ENCODE results near the gene SYNRG.
A peak's percentile ranks its signal among the peaks of the same experiment; 100 is the strongest.
"Not testable (repeated sequence)": the region's sequence is repeated elsewhere in the genome, so short reads cannot be mapped to it uniquely, and the experiment has no call there.

The SYNRG gene

DNA sequence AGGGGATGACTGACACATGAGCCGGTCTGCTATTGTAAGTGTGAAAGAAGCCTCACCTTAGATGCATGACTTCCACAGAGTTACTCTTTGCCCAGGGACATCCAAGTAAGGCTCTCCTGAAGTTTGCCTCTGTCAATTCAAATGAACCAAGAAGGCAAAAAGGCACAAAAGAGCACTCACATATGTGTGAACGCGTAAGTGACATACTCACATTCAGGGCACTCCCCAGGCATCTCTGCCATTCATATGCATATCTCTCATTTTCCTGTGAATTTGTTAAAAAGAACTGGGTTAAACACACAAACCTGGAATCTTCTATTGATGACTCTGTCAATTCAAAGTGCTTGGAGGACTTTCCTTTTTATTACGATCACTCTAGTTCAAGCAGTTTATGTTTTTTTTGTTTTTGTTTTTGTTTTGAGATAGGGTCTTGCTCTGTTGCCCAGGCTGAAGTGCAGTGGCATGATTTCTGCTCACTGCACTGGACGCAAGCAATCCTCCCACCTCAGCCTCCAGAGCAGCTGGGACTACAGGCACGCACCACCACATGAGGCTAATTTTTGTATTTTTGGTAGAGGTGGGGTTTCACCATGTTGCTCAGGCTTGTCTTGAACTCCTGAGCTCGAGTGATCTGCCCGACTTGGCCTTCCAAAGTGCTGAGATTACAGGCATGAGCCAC, 70.1 kb downstream of the SYNRG start:
- DNase-seq (ENCODE audit: low spot score): no peak

DNA sequence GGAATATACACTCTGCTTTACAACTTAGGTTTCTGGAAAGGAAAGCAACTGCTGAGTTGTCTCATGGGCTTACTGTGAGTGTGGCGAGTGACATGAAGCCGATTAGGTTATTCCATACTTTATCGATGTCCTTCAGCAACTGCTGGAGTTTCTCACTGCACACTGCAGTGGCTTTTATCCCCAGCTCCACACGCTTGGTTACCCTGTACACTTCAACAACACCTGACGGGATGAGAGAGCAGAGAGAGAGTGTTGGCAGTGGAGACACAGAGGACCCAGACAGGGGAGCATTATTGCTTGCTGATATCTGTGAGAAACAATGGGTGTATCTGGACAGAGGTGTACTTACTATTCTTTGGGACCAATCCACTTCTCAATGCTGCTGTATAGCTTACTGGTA, 73.3 kb downstream of the SYNRG start:
- no peak for DNase-seq (ENCODE audit: low spot score)

DNA sequence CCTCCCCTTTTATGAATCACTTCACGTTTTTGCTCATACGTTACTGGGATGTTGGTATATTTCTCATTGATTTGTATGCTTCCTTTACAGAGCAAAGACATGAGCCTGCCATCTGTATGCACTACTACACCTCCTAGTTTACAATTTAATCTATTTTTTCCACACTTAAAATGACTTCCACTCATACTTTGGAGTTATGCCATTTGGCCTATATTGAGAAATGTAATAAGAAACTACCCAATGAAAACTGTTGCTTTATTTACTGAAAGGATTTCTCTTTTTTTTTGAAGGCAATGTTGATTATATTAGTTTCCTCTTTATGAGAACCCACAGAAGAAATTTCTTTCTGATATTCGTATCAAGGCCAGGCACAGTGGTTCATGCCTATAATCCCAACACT, 76.5 kb downstream of the SYNRG start:
- DNase-seq (ENCODE audit: low spot score): no peak

DNA sequence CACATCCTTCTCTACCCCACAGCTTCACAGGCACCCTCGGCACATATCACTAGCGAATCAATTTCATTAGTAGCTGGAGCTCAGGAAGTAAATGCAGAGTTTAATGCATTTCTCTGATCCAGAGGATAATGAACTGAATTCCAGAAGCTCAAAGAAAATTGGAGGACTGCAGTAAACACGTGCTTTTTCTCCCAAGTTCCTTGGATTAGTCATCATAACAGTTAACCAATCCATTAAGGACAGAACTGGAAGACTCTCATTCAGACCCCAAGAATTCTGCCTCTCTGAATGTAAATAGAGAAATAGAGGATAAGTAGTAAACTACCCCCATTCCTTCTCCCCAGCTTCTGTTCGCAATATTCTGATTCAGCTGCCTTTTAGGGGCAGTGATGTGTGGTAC, 78.8 kb downstream of the SYNRG start:
- DNase-seq (ENCODE audit: low spot score): no peak

DNA sequence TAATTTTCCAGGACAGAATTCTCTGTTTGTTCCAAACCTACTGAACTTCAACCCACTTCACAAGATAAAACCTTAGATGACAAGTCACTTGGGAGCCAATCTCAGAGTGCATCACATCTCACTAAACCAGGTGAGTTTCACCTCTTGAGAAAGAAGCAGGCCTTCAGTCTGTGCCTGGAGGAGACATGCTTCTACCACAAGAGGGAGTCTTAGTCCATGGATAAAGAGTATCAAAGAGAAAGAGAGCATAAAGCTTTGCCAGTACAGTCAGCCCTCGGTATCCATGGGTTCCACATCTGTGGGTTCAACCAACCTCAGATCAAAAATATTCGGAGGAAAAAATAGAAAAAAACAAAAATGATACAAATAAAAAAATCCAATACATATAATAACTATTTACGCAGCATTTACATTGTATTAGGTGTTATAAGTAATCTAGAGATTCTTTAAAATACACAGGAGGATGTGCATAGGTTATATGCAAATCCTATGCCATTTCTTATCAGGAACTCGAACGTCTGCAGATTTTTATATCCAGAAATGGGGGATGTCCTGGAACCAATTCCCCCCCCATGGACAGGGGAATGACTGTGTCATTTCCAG, 81.9 kb downstream of the SYNRG start:
- DNase-seq (ENCODE audit: low spot score): peak; percentile 24

DNA sequence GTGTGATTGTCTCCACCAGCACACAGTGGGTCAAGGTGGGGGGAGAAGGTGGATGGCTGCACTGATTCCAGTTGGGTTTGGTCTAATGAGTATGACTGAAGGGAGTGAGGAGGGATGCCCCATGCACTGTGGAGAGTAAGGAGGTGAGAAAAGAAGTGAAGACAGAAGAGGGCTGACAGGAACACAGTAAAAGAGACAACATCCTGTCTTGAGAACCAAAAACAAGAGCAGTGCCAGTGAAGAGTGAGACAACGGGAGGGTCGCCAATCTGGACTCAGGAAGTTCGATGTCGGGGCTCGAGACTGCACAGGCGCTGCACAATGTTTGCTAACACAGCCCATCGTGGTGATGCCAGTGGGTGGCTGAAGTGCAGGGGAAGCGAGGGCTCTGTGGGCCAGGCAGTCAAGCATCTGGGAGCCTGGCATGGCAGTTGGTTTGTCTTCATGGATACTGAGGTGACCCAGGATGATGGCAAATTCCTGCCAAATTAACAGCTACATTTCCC, 85.5 kb downstream of the SYNRG start:
- no peak for DNase-seq (ENCODE audit: low spot score)

DNA sequence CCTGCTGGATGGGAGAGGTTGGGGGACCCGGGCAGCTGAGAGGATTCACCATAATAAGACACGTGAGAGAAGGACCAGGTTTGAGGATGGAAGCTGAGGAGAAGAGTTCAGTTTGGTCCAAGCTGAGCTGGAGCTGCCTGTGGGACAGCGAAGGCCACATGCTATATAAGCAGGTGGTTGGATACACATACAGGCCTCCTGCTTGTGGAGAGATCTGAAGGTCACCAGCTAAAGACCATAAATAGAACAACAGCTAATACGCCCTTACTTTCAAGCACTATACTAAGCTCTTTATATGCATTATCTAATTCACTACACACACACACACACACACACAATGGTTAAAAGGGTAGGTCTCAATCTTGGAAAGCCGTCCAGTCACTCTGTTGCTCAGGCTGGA, 87.4 kb downstream of the SYNRG start:
- DNase-seq (ENCODE audit: low spot score): no peak

DNA sequence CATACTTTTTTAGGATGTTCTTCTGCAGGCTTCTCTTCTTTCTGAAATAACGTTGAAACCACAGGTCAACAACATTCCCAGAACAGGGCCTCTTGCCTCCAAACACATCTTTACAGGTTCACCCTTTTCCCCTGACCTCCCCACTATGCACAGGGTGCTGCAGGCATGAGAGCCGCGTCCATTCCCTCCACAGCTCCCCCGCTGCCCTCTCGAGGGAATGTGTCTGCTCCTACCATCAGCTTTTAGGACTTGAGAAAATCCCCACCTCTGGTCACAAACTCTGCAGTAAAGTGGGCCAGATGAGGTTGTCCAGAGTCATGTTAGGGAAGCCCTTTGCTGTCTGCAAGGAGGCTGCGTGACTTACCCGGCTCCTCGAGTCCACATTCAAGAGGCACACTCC, 89.0 kb downstream of the SYNRG start:
- DNase-seq (ENCODE audit: low spot score): no peak

DNA sequence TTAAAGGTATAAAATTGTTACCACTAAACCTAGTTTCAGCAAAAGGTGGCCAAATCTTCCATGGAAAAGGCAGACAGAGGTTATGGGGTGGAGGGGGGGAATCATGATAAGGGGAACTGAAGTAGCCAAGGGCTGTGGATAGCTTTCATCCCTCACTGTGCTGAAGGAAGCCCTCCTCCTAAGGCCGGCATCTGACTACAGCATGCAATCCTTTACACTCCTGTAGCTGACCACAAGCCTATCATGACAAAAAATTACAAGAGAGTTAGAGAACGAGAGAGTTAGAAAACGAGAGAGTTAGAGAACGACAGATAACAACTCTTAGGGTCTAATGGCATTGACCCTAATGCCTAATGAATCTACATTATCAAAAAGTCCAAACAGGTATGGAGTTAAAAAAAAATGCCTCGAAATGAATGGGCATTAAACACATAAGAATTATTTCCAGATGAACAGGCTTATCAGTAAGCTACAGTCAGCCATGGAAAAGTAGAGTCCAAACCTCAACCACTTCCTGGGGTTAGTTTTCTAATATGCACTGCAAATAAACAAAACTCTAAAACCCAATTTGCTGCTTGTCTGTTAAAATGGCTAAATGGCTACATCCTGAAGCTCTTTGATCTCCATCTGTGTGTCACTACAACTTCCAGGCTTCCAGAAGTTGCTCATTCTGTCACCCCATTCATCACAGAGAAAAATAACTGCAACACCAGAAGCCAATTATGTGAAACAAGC, 89.8 kb downstream of the SYNRG start:
- DNase-seq (ENCODE audit: low spot score): no peak

DNA sequence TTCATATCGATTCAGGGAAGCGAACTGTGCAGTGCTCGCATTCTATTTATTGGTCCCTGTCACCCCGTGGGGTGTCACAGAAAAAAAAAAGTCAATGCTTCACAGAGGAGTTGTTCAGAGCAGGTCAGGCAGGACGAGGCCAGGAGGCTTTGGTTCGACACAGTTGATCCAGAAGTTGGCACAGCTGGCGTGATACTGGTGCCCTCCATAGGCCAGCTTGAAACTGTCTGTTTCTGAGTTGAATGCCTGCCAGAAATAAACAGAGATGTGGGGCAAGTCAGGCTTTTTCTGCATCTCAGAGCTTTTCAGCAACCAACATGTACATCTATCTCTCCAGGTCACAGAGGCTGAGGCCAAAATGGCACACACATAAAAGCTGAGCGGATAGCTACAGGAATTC, 90.4 kb downstream of the SYNRG start:
- peak; percentile 35 for DNase-seq (ENCODE audit: low spot score)

DNA sequence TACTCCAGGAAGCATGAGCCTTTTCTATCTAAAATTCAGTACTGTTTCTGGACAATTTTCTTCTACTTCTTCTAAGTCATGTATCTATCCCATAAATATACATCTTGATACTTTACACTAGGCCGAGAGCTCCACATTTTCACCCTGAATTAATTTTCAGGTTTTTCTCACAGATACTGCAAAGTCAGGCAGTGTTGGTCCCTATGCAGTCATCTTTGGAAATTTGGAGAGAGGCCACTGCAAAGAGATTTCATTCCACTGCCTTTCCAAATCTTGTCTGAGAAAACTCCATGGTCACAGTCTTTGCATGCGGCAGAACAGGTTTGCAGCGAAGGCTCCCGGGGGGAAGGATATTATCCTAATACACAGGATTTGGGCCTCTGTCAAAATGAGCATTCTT, 91.3 kb downstream of the SYNRG start:
- no peak for DNase-seq (ENCODE audit: low spot score)

DNA sequence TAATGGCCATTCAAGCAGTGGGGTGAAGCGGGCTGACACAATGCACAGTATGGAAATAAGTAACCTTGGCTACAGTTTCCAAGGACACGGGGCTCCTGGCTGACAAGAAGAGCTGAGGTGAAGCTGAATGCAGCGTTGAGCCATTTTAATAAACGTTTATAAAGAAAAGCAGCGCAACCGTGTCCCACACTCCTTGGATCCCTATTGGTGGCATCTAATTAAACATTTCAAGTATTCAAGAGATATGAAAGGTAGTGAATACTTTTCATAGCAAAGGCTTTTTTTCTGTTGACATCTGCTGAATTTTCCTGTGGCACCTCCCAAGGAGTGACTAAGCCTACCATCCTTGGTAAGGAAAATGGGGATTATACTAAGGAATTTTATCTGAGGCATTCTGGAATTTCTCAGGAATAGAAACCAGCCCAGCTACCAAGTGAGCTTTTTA, 93.1 kb downstream of the SYNRG start:
- no peak for DNase-seq (ENCODE audit: low spot score)

DNA sequence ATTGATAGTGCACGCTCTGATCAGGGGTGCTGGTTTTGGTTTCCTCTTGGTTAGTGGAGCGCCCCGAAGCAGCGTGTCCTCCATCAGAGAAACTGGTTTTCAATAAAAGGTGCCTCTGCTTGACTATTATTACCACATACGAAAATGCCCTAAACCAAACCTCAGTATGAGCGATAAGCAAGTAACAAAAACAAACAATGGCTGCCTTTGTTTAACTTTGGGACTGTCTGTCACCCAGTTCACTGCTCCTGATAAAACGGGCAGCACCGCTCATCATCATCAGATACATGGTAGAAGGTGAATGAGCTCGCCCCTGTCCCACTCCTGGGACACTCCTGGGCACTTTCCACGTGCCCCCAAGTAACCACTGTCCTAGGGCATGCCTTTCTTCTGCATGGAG, 95.5 kb downstream of the SYNRG start:
- DNase-seq (ENCODE audit: low spot score): no peak

DNA sequence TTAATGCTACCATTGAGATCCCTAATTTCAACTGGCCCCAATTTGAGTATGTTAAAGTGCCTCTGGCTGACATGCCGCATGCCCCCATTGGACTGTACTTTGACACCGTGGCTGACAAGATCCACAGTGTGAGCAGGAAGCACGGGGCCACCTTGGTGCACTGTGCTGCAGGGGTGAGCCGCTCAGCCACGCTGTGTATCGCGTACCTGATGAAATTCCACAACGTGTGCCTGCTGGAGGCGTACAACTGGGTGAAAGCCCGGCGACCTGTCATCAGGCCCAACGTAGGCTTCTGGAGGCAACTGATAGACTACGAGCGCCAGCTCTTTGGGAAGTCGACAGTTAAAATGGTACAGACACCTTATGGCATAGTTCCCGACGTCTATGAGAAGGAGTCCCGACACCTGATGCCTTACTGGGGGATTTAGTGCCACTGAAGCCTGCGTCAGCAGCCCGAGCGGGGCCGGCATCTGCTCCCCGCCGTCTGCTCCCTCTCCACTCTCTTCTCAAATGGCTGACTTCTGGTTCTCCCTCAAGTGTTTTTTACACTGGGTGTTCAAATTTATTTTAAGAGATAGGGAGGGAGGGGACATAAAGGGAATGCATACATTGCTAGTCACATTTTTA, 96.7 kb downstream of the SYNRG start:
- DNase-seq (ENCODE audit: low spot score): no peak

DNA sequence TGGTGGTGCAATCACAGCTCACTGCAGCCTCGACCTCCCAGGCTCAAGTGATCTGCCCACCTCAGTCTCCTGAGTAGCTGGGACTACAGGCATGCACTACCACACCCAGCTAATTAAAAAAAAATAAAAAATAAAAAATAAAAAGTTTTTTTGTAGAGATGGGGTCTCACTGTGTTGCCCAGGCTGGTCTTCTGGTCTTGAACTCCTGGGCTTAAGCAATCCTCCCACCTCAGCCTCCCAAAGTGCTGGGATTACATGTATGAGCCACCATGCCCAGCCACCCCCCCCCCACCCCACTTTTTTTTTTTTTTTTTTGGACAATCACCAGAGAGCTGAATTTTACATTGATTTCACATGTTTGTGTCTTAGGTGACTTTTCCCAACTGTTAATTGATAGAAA, 97.6 kb downstream of the SYNRG start:
- not testable (repeated sequence) for DNase-seq (ENCODE audit: low spot score)

DNA sequence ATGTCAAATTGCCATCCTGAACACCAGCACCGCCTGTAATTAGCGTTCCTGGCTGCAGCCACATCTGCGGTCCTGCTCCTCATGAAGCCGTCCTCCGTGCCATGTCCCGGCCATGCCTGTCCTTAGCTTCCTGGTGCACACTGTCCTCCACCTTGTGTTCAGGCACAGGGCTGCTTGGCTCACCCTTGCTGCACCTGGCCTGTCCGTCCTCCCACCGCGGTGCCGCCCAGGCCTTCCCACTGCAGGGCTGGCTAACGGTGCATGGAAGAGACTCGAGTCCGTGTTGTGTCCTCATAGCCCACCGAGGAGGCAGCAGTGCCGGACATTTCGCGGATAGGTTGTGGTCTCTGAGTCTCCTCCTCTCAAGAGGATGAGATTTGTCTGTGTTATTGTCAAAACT, 99.2 kb downstream of the SYNRG start:
- DNase-seq (ENCODE audit: low spot score): no peak

DNA sequence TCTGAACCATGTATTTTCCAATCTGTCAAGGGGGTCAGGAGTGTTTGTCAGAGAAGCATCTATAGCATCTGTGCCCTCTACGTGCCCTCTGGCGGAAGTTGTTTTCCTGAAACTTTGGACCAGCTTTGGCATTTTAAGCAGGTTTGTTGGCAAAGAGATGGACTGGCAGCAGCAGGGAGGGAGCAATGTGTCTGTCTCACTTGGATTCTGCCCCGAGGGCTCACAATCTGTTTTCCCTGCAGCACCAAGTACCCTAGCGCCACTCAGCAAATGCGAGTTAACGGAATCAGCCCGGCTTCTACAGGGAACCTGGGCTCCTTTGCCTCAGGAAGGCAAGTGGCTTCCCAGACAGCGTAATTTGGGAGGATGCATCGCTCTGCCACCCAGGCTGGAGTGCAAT, 102.1 kb downstream of the SYNRG start:
- DNase-seq (ENCODE audit: low spot score): no peak

DNA sequence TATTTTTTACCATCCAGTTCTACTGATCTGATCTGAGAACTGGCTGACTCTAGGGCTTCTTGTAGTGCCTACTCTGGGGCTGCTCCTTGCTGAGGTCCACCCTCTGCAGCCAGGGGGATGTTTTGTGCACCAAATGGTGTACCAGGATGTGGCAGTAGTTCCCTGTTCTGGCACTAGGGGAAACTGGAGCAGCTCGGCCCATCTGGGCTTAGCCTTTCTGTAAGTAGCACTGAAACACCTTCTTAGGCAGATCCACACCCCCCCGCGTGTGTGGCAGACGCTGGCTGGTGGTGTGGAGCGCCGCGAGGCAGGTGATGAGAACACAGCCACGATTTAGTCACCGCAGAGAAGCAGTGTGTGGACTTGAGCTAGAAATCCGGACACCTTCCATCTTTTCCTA, 102.5 kb downstream of the SYNRG start:
- no peak for DNase-seq (ENCODE audit: low spot score)

DNA sequence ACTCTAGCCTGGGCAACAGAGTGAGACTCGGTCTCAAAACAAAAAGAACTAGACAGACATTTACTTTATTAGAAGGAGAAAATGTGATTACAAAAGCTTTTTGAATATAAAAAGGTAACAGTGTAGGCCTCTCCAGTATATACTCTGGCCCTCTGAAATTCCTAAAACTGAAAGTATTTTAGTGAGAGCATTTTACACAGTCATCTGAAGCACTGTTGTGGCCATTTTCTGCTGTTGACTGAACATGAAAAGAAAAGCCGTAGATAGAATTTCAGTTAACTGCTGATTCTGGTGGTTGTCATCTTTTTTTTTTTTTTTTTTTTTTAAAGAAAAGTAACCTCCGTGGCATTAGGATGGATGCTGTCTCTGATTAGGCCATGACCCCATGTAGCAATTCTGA, 103.9 kb downstream of the SYNRG start:
- no peak for DNase-seq (ENCODE audit: low spot score)

DNA sequence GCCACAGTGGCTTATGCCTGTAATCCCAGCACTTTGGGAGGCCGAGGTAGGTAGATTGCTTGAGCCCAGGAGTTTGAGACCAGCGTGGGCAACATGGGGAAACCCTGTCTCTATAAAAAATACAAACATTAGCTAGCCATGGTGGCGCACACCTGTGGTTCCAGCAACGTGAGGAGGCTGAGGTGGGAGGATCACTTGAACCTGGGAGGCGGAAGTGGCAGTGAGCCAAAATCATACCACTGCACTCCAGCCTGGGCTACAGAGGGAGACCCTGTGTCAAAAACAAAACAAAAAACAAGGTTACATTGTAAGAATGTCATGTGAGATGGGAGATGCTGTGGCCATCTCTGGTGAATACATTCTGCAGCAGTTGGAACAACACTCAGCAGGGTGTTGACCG, 106.1 kb downstream of the SYNRG start:
- DNase-seq (ENCODE audit: low spot score): no peak

DNA sequence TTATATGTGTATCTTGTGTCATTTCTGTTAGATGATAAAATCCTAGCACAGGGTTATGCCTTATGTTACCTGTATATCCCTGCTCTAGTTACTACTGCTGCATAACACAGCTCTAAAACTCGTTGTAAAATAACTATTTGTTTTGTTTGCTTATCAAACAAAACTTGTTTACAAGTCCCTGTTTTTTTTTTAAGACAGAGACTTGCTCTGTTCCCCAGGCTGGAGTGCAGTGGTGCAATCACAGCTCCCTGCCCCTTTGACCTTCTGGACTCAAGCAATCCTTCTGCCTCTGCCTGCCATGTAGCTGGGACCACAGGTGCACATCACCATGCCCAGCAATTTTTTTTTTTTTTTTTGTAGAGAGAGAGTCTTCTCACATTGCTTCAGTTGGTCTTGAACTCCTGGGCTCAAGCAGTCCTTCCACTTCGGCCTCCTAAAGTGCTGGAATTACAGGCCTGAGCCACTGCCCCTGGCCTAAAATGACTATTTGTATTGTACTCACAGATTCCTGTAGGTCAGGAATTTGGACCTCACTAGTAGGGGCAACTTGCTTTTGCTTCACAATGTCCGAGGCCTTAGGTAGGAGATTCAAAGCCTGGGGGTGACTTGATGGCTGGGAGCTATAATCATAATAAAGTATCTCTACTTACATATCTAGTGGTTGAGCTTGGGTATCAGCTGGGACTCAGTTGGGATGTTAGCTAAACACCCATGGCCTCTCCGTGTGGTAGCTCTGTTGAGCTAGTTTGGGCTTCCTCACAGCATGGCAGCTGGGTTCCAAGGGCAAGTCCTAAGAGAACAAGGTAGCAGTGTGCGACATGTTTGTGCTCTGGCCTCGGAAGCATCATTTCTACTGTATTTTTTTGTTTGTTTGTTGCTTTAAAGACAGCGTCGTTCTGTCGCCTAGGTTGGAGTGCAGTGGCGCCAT, 106.9 kb downstream of the SYNRG start:
- no peak for DNase-seq (ENCODE audit: low spot score)

DNA sequence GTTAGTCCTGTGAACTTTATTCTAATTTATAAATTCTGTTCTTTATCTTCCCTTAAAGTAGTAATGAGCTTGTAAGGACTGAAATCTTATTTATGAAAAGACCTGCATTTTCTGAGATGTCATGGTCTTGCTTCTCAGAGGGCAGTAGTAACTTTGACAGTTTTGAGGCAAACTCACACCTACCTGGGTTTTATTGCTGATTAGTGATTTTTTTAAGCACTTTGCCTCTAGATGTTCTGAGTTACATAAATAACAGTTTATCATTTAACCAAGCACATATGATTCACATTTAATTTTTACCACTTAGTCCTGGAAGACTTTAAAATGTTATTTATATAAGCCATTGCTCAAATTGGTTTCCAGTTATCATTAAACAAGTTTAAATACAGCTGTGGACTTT, 108.8 kb downstream of the SYNRG start:
- no peak for DNase-seq (ENCODE audit: low spot score)

Measured in globus pallidus (tissue), 1 donor.